ENCODE data around the gene PHACTR3.

The PHACTR3 gene

DNA sequence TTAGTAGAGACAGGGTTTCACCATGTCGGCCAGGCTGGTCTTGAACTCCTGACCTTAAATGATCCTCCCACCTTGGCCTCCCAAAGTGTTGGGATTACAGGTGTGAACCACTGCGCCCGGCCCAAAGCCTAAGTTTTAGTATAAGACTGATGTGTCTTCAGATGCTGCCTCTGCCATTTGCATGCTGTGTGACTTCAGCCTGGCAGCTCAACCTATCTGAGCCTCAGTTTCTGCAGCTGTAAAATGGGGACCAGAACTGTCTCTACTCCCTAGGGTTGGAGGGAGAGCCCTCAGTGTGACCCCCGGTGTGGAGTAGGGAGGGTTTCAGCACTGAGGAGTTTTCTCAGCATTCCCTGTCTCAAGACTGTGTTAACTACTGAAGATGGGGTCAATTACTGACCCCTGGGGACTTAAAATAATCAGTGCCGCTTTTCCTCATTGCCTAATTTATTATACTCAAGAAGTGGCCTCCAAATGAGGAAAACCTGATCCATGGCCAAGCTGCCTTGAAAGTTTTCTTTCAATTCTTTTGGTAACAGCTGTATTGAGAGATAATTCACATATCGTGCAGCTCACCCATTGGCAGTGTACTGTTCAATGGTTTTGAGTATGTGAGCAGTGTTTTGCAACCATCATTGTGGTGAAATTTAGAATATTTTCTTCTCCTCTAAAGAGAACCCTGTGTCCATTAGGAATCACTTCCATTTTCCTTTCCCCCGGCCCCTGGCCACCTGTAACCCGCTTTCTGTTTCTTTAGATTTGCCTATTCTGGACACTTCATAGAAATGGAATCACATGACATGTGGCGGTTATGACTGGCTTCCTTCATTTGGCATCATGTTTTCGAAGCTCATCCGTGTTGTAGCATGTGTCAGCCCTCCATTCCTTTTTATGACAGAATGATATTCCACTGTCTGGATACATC is 64.8 kb downstream of the PHACTR3 start:
- no peak for DNase-seq (ENCODE audit: low read depth in 1 of 2, low spot score in 1 of 2)

DNA sequence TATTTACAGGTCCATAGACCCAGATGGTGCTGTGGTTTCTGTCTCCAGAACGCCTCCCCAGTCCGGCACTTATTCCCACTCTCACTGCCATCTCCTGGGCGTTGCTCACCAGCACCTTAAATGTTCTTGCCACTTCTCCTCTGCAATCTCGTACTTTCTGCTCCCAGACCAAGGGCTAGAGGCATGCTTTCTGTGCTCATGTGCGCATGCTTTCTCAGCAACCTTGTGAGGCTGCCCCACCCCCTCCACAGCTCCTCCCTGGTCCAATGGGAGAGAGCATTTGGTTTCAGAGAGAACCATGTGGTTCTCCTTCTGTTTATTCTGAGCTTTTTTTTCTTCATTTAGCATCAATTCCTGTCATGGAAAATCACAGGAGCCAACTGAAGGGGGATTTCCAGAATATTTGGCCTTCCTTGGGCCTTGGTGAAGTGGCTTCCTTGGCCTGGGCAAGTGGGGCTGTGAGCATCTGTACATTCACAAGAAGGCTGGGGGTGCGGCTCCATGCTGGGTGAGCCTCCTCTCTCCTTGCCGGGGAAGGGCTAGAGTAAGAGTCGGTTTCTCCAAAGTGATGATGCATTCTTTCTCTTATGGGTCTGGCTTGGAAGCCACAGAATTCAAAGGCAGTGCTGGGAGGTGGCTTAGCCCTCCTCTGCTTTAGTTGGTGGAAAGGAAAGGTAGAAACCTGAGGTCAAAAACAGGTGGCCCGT is 66.6 kb downstream of the PHACTR3 start:
- no peak for DNase-seq (ENCODE audit: low read depth in 1 of 2, low spot score in 1 of 2)

DNA sequence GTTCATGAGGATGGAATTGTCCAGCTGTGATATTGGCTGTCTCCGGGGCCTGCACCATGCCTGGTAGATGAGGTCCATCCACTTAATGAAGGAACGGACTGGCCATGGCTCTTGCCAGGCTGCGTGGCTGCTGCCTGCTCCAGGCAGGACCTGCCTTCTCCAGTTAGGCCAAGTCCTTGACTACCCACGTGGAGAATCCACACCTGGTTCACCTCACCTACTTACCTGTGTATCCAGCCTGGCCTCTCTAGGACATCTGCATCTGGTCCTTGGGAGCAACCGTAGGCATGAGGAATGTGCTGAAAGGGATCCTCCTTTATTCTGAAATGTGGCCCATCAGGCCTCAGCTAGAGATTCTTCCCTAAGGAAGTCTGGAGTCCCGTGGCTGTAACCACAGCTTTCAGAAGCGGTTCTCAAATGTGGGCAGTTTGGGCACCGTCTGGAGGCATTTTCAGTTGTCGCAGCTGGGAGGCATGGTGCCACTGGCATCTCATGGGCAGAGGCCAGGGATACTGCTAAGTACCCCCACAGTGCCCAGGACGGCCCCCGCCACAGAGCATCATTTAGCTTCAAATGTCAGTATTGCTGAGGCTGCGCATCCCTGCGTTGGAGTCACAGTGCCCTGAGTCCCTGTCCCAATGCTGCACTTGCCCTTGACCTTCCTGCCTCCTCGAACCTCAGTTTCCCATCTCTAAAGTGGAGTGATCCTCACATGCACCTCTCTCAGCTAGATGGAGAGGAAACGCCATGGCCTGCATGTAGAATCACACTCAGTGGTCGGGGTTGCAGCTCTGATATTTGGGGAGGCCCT is 67.5 kb downstream of the PHACTR3 start:
- no peak for DNase-seq (ENCODE audit: low read depth in 1 of 2, low spot score in 1 of 2)

DNA sequence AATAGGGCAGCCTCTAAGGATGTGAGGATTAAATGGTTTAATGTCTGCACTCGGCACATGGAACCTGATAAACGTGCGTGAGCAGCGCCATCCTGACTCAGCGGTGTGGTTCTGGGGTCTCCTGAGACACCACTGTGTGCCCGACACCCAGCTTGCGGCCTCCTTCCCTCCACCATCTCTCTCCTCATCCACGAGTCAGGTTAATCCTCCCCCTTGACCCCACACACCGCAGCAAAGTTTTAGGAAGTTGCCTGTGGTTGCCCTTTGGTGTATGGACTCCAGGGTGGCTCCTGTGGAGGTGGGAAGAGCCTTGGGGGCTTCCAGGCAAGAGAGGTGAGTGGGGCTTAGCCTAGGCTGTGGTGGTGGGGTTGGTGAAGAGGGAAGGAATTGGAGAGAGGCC is 68.2 kb downstream of the PHACTR3 start:
- DNase-seq (ENCODE audit: low read depth in 1 of 2, low spot score in 1 of 2), result no peak

DNA sequence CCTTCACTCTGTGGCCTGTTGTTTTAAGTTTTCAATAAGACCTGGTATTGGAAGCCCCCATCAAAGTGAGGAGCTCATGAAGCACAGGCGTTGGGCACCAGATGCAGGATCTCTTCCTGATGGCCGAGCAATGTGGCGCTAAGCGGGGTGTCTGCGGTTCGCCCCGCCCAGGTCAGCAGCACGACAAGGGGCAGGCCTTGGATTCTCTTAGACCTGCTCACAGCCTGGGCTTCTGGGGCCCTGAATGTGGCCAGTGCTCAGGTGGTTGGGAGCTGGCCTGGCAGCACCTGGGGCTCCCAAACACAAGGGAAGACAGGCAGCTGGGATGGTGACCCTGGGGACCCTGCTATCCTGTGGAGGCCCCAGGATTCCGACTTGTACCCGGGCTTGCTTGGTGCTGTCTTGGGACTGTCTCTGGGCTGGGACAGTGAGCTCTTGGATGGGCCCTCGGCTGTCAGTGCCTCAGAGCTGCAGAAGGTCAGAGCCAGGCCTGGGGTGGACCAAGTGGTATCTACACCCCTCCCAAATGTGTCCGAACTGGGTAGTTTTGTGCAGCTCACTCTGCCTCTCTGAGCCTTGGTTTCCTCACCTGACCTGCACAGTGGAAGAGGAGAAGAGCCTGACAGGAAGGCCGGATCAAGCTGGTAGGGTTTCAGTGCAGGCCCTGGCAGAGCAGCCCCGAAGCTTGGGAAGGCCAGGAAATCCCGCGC is 69.1 kb downstream of the PHACTR3 start:
- no peak for DNase-seq (ENCODE audit: low read depth in 1 of 2, low spot score in 1 of 2)

DNA sequence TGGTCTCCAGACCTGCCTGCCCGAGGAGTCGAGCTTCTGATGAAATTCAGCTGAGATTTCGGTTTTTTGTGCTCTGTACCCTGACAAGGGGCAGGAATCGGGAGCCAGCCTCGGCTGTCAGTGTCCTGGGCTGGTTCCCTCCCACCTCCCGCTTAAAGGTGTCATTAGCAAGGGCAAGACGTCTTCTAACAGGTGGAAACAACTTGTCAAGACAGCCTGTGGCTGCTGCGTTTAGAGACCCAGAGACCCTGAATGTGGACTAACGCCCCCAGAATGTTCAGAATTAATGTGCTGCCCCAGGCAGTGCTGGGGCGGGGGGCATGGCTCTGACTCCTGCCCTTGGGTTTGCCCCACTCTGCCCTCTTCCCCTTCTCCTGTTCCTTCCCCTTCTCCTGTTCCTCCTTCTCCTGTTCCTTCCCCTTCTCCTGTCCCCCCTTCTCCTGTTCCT is 69.7 kb downstream of the PHACTR3 start:
- no peak for DNase-seq (ENCODE audit: low read depth in 1 of 2, low spot score in 1 of 2)

DNA sequence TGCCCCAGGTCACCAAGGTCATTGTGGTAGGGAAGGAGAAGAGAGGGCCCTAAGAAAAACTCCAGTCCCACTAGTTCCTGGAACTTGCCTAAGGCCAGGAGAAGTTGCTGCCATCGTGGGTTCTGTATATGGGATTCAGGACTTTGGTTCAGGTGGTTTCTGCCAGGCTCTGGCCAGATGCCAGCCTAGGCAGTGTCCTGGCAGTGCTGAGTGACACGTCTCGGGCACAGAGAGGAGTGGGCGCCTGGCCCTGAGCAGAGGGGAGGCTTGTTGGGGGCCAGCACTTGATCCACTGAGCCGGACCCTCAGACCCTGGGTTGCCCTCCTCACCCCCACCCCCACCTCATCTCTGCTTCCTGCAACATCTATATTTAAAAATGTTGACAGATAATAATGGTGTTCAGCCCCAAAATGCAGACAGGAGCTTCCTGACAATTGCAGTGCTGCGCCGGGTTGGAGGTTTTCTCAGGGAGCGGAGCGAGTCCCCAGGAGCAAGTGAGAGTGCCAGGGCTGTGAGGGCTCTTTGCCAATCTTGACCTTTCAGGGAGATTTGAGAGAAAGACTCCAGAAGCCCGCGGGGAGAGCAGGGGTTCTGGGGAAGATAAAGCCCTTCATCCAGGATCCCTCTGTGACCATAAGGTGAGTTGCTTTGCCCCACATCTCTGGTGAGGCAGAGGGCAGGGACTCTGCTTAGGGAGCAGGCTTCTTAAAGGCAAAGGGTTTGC is 71.9 kb downstream of the PHACTR3 start:
- DNase-seq (ENCODE audit: low read depth in 1 of 2, low spot score in 1 of 2), result no peak

DNA sequence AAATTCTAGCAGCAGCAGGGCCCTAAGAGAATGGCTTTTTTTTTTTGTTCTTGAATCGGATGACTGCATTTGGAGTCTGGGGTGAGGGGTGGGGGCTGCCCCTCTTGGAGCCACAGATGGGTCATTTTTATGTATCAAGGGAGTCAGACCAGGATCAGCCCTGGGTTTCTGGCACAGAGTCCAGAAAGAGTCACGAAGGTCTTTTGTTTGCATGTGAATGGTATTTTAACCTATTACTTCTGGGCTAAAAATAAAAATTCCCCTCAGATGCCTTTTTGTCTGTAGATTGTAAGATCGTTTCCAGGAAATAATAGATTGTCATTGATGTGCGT is 72.5 kb downstream of the PHACTR3 start:
- no peak for DNase-seq (ENCODE audit: low read depth in 1 of 2, low spot score in 1 of 2)

DNA sequence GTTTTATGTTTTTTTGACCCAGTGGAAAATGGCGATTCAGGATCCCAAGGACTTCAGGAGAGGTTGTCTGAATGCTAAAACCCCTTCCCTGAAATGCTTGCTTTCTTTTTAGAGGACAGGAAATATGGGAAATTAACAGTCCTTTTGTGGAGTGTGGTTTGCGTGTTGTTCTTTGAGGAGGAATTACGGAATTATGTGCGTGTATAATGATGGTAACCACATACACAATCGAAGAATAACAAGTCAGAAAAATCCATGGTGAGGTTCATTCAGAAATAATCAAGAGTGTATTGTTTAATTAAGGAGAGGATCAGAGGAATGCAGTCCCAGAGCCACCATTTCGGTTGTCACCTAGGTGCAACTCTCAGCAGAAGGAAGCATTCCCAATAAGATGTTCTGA is 73.2 kb downstream of the PHACTR3 start:
- no peak for DNase-seq (ENCODE audit: low read depth in 1 of 2, low spot score in 1 of 2)

DNA sequence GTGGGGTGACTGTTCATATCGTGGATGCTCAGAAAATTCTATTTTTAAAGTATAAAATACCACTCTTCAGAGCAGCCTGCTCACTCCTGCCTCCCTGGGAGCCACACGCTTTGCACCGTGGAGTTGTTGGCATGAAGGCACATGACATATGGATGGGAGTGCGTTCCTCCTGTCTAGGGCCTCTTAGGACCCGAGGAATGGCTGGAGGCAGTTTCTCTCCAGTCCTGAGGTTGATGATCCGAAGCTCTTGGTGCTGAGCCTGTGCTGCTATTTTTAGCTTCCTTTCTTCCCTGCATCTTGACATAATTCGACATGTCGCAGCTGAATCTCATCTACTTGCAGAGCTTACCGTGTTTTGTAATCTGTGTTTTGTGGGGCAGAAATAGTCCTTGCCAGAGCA is 73.9 kb downstream of the PHACTR3 start:
- no peak for DNase-seq (ENCODE audit: low read depth in 1 of 2, low spot score in 1 of 2)

DNA sequence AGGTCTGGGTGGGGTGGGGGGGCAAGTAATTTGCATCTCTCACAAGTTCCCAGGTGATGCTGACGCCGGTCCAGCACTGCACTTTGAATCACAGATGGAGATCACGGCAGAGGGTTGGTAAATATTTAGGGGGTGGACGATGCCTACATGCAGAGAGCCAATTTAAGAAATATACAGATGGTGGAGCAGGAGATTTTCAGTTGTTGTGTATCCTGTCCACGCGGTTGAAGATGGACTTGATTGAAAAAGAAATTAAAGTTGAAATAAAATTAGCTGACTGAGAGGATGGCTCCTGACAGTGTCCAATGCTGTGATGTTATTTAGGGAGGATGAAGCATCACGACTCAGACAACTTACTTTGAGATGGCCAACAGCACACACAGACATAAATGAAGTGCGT is 74.6 kb downstream of the PHACTR3 start:
- DNase-seq (ENCODE audit: low read depth in 1 of 2, low spot score in 1 of 2), result no peak

DNA sequence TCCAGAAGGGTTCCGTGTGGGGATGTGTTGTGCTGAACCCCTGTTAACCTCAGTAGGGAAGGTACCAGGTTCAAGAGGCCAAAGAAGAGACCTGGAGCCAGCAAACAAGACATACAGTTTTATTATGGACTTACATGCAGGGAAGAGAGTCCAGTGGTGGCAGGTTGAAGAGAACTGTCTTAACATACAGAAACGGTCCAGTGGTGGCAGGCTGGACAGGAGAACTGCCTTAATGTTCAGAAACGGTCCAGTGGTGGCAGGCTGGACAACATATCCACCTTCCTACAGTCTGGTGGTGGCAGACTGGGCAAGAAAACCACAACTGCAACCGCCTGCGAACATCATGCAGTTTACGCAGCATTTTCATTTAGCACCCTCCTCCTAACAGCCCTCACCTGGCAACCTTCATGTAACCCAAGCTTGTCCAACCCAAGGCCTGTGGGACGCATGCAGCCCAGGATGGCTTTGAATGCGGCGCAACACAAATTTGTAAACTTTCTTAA is 75.9 kb downstream of the PHACTR3 start:
- no peak for DNase-seq (ENCODE audit: low read depth in 1 of 2, low spot score in 1 of 2)

DNA sequence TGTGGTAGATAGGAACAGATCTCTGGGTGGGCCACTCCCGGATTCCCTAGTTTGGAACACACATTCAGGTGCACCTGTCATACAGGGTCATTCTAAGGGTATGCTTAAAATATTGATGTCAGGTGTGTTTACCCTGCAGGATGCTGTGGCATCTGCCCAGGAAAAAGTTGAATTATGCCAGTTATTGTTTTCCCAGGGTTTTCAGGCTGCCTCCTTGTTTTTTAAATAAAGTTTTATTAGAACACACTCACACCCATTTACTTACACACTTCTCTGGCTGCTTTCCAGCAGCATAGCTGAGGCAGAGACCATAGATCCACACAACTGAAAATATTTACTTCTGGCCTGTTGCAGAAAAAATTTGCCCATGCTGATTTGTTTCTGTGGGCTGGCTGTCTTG is 76.5 kb downstream of the PHACTR3 start:
- no peak for DNase-seq (ENCODE audit: low read depth in 1 of 2, low spot score in 1 of 2)

DNA sequence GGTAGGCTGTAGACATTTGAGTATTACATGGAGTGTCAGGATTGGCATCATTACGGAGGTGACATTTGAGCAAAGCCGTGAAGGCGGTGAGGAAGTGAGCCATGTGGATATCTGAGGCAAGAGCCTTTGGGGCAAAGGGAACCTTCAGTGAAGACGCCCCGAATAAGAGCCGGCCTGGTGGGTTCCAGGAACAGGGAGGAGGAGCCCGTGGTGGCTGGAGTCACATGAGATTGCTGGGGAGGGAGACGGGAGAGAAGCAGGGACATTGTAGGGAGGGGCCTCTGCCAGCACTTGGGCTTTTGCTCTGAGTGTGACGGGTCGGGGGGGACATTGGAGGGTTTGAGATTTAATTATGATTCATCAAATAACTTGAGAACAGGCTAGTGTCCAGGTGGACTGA is 78.3 kb downstream of the PHACTR3 start:
- DNase-seq (ENCODE audit: low read depth in 1 of 2, low spot score in 1 of 2), result no peak

DNA sequence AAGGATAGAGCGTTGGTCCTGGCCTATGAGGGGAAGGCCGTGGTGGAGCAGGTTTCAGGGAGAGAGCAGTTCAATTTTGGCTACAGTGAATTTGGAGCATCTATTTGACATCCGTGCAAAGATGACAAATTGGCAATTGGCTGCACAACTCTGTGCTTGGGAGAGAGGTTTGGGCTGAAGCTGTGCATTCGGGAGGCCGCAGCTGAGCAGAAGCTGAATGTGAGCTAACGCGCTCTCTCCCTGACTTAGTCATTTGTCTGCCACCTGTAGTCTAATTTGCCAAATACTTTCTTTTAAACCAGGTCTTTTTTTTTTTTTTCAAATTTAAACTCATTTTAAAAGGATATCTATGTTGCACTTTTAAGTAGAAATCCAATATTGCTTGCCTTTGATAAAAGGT is 78.8 kb downstream of the PHACTR3 start:
- no peak for DNase-seq (ENCODE audit: low read depth in 1 of 2, low spot score in 1 of 2)

DNA sequence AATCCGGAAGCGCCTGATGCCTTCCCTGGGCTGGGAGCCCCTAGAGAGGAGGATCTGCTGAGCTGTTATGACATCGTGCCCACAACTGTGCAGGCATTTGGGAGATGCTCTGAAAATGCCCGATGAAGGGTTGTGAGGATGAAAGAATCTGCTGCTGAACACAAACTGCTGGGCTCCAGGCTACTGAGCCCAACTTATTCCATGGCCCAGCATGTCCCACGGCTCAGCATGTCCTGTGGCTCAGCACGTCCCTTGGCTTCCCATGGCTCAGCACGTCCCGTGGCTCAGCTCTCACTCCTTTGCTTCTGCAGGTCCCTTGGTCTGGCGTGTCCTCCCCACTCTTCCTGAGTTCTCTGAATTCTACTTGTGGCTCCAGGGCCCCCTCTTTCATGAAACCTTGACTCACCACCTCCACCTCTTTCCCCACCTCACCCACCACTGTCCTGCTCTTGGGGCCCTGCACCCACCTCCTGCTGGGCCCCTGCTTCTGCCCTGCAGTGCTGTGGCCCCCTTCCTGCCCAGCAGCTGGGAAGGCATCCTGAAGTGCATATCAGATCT is 80.4 kb downstream of the PHACTR3 start:
- no peak for DNase-seq (ENCODE audit: low read depth in 1 of 2, low spot score in 1 of 2)

DNA sequence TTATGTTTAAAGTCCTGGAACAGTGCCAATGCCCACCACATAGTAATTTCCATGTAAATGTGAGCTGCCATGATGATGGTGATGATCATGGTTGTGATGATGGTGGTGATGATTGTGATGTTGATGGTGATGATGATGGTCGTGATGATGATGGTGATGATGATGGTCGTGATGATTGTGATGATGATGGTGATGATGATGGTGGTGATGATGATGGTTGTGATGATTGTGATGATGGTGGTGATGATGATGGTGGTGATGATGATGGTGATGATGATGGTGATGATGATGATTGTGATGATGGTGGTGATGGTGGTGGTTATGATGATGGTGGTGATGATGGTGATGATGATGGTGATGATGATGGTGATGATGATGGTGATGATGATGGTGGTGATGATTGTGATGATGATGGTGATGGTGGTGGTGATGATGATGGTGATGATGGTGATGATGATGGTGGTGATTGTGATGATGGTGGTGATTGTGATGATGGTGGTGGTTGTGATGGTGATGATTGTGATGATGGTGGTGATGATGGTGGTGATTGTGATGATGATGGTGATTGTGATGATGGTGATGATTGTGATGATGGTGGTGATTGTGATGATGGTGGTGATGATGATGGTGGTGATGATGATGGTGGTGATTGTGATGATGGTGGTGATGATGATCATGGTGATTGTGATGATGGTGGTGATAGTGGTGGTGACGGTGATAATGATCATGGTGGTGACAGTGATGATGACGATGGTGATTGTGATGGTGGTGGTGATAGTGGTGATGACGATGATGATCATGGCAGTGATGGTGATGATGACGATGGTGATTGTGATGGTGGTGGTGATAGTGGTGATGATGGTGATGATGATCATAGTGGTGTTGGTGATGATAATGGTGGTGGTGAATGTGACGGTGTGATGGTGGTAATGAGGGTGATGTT is 82.3 kb downstream of the PHACTR3 start:
- no peak for DNase-seq (ENCODE audit: low read depth in 1 of 2, low spot score in 1 of 2)

DNA sequence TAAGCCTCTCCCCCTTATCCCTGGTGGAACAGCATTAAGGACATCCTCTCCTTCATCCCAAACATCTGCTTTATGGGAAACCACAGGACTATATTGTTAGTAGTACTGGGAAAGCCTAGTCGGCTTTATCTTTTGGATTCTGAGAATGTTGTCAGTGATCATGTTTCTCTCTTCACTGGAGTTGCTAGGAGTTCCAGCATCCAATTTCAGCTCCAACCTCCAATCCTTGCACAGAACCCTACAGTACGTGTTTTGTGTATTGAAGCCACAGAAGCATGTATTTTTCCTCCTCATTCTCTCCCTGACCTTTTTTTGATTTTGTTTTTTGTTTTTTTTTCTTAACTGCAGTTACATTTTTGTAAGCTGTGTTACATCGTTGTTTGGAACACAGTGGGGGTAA is 84.0 kb downstream of the PHACTR3 start:
- DNase-seq (ENCODE audit: low read depth in 1 of 2, low spot score in 1 of 2), result no peak

DNA sequence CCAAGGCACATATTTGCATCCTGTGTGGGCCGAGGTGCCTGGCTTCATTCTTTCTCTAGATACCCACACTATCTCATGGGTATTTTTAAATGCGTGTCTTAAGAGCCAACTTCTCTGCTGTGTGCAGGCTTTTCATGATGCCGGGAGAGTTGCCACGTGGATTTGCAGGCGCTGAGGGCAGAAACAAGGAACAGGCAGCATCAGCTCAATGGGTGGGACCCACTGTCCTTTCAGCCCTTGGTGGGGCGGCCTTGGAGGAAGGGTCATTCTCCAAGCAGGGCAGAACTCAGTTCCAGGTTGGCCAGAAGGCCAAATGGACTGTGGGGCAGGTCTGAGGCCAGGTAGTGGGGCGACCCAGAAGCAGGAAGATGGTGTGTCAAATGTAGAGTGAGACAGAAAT is 84.7 kb downstream of the PHACTR3 start:
- no peak for DNase-seq (ENCODE audit: low read depth in 1 of 2, low spot score in 1 of 2)
